ENCODE results near the gene MCUB.
"Not testable (repeated sequence)": the region's sequence is repeated elsewhere in the genome, so short reads cannot be mapped to it uniquely, and the experiment has no call there.

The MCUB gene, protein sequence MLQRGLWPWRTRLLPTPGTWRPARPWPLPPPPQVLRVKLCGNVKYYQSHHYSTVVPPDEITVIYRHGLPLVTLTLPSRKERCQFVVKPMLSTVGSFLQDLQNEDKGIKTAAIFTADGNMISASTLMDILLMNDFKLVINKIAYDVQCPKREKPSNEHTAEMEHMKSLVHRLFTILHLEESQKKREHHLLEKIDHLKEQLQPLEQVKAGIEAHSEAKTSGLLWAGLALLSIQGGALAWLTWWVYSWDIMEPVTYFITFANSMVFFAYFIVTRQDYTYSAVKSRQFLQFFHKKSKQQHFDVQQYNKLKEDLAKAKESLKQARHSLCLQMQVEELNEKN

DNA sequence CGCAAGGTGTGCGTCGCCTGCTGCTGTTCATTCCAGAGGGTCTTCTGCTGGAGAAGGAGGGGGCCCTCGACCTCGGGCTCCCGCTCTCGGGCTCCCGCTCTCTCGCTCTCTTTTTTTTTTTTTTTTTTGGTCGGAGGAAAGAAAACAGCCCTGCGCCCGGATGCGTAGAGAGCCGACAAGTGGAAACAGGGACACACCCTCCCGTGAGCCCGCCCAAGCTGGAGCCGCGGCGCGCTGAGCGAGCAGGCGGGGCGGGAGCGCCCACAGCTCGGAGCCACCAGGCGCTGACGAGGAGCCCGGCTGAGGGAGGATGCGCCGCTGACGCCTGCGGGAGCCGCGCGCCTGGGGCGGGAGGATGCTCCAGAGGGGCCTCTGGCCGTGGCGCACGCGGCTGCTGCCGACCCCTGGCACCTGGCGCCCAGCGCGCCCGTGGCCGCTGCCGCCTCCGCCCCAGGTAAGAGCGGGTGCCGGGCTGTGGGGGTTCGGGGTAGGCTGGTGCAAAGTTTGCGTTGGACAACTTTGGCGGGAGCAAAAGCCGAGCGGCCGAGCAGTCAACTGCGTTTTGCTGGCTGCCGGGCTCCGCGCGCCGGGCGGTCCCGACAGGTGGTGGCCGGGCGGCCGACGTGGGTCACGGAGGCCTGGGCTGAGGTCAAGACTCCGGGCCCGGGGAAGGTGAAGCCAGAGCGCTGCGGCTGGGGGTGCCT is at the start of gene MCUB:
TSS of gene MCUB (plus strand) at position 264 of the 704 bp plus-strand sequence. CDS start at position 356, 92 bp downstream.
- Histone ChIP-seq H3K36me3 (no peaks in the 10 kb centered on the region), H3K4me3 (ENCODE audit: low read depth, low read length) (peak within 1 kb of the TSS; percentile 60), H3K9me3 (ENCODE audit: severe bottlenecking) (peaks cover 8% of the 10 kb centered on the region), H3K27me3 (ENCODE audit: insufficient read depth, low read depth, severe bottlenecking) (no peaks in the 10 kb centered on the region), H3K27ac (peak within 1 kb of the TSS; percentile 52)
- TF ChIP-seq, protein P1, sequence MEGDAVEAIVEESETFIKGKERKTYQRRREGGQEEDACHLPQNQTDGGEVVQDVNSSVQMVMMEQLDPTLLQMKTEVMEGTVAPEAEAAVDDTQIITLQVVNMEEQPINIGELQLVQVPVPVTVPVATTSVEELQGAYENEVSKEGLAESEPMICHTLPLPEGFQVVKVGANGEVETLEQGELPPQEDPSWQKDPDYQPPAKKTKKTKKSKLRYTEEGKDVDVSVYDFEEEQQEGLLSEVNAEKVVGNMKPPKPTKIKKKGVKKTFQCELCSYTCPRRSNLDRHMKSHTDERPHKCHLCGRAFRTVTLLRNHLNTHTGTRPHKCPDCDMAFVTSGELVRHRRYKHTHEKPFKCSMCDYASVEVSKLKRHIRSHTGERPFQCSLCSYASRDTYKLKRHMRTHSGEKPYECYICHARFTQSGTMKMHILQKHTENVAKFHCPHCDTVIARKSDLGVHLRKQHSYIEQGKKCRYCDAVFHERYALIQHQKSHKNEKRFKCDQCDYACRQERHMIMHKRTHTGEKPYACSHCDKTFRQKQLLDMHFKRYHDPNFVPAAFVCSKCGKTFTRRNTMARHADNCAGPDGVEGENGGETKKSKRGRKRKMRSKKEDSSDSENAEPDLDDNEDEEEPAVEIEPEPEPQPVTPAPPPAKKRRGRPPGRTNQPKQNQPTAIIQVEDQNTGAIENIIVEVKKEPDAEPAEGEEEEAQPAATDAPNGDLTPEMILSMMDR (IDR thresholded peaks at IDR 0.05; ENCODE audit: low read depth, low read length) = peak; percentile 5; the same call in 1 of the 2 replicates
- peak; percentile 91 for DNase-seq

DNA sequence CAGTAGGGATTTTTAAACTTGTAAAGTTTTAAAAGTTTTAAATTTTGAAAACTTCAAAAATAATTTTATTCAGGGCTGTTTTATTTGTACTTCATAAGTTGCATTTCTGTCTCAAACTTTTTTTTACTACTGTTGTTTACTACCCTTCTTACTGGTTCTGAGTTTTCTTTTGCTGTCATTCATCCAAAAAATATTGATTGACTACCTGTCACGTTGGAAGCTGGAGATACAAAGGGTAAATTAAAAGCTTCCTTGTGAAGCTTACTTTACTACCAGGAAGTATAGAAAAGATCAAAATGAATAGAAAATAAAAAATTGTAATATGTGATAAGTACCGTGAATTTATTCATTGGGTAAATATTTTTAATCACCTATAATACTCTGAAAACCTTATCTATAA is 49.4 kb upstream of the MCUB start:
- peaks cover 61% of the 10 kb centered on the region for H3K36me3 ChIP-seq
- no peak overlapping the region for H3K27ac ChIP-seq
- no peaks in the 10 kb centered on the region for H3K27me3 ChIP-seq (ENCODE audit: insufficient read depth, low read depth, severe bottlenecking)
- no peak for DNase-seq
- H3K4me3 ChIP-seq (ENCODE audit: low read depth, low read length) = no peak overlapping the region
- H3K9me3 ChIP-seq (ENCODE audit: severe bottlenecking) = no peaks in the 10 kb centered on the region
- TF ChIP-seq, protein P1 (IDR thresholded peaks at IDR 0.05; ENCODE audit: low read depth, low read length) = no peak

DNA sequence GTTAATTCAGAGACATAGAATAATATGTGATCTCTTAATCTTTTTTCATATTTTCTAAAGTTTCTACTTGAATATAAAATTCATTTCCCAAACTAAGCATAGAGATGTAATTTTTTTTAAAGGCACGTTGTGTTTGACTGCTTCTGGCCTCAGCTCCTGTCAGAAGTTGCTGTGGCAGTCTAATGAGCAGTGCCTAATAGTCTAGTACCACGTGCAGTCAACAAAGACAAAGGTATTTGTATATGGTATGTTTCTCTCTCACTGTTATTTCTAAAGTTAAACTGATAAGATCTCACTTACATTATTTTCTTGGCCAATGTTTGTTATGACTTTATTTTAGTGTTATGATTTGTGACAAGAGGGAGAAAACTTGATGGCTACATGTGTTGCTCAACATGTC is 48.6 kb upstream of the MCUB start:
- no peak overlapping the region for H3K4me3 ChIP-seq (ENCODE audit: low read depth, low read length)
- DNase-seq = no peak
- H3K36me3 ChIP-seq = peaks cover 62% of the 10 kb centered on the region
- H3K27me3 ChIP-seq (ENCODE audit: insufficient read depth, low read depth, severe bottlenecking) = no peaks in the 10 kb centered on the region
- H3K9me3 ChIP-seq (ENCODE audit: severe bottlenecking) = no peaks in the 10 kb centered on the region
- TF ChIP-seq, protein P1 (IDR thresholded peaks at IDR 0.05; ENCODE audit: low read depth, low read length) = no peak
- no peak overlapping the region for H3K27ac ChIP-seq

DNA sequence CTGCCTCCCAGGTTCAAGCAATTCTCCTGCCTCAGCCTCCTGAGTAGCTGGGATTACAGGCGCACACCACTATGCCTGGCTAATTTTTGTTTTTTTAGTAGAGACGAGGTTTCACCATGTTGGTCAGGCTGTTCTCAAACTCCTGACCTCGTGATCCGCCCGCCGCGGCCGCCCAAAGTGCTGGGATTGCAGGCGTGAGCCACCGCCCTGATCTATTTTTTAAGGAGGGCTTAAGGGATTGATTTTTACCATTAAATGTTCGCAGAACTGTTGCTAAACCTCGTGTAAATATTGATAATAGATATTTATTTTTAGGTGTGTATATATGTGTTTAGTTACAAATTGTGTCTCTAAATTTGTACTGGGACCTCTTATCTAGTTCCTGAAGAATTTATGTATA is 46.7 kb upstream of the MCUB start:
- H3K36me3 ChIP-seq = peaks cover 72% of the 10 kb centered on the region
- H3K4me3 ChIP-seq (ENCODE audit: low read depth, low read length); H3K27ac ChIP-seq; H3K27me3 ChIP-seq (ENCODE audit: insufficient read depth, low read depth, severe bottlenecking); DNase-seq; H3K9me3 ChIP-seq (ENCODE audit: severe bottlenecking): not testable (repeated sequence)

DNA sequence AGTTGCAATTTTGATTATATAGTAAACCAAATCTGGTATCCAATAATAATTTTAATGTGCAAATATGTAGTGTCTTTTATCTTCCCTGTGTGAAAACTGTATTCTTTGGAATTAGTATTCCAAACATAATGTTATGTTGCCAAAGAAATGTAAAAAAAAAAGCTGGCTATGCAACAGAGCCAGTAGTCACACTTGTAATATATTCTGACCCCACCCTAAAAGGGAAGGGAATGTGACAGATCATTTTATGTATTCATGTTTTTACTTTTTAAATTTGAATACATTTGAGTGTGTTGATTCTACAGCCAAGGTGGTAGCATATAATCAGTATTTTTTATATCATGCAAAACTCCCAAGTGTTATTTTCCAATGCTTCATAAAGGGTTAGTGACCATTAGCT is 27.9 kb upstream of the MCUB start:
- Histone ChIP-seq H3K27ac (no peak overlapping the region), H3K36me3 (peaks cover 90% of the 10 kb centered on the region), H3K4me3 (ENCODE audit: low read depth, low read length) (no peak overlapping the region), H3K27me3 (ENCODE audit: insufficient read depth, low read depth, severe bottlenecking) (no peaks in the 10 kb centered on the region), H3K9me3 (ENCODE audit: severe bottlenecking) (no peaks in the 10 kb centered on the region)
- TF ChIP-seq, protein P1 (IDR thresholded peaks at IDR 0.05; ENCODE audit: low read depth, low read length) = no peak
- DNase-seq = no peak

DNA sequence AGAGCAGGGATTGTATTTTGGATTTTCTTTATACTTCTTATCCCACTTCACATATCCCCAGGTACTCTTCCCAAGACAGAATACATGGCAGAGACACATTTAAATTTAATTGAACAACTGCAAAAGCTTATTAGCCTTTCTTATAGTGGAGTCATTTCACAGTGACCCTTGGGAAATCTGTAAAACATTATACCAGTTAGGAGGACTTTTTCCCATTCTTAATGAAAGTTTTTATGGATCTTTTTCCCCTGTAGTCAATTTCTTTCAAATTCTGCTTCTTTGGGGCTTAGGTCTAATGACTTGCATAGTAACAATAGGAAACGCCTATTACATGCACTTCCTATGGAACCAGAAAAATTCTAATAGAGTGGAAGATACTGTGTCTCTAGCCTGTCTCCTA is 14.6 kb upstream of the MCUB start:
- no peak overlapping the region for H3K4me3 ChIP-seq (ENCODE audit: low read depth, low read length)
- no peak for DNase-seq
- TF ChIP-seq, protein P1 (IDR thresholded peaks at IDR 0.05; ENCODE audit: low read depth, low read length) = no peak
- H3K36me3 ChIP-seq = peaks cover 11% of the 10 kb centered on the region
- H3K27me3 ChIP-seq (ENCODE audit: insufficient read depth, low read depth, severe bottlenecking) = no peaks in the 10 kb centered on the region
- H3K9me3 ChIP-seq (ENCODE audit: severe bottlenecking) = no peaks in the 10 kb centered on the region
- no peak overlapping the region for H3K27ac ChIP-seq
